HCT116 (cell line): ENCODE results near the gene PACS2. TPM values are rescaled to one million over a fixed set of nuclear protein-coding genes. Genes with fewer than 3 reads are reported as not detected.

Source experiments
- ATAC-seq: fragments of 200-7000 bp; cut with Tn5 transposase; 2 replicates; pipeline ENCODE4 v1.9.1; 2020; ENCODE audit warnings: mild to moderate bottlenecking, moderate library complexity
- BruUV-seq: library from RNA; stranded (reverse); fragments of 400-500 nt; replicated peaks from 2 replicates; lab custom pipeline; 2021; lab: Mats Ljungman, UMichigan
- CTCF ChIA-PET: fragments of 300-600 bp; sonication (Branson Sonifier 250); formaldehyde crosslinking; loops from one replicate; lab custom pipeline; 2021; ENCODE audit warnings: antibody characterized with exemption; lab: Charles Lee
- POLR2A ChIA-PET: fragments of 300-600, 350-600 bp; sonication (Branson Sonifier 250); formaldehyde crosslinking; loops from one replicate; lab custom pipeline; 2021; ENCODE audit warnings: antibody characterized with exemption; lab: Charles Lee
- RAD21 ChIA-PET, 2 experiments: fragments of 300-600 bp; sonication (Branson Sonifier 250); formaldehyde crosslinking; loops; one replicate each; lab custom pipeline; 2023; ENCODE audit warnings: low total read pairs in 2 of 2; ENCODE audit not compliant: uncharacterized antibody in 2 of 2, unreplicated experiment in 2 of 2, low non-redundant PET in 1 of 2; lab: Charles Lee
- DNase-seq: peaks from one replicate; pipeline ENCODE4 v3.0.0-alpha.2; 2010; ENCODE audit warnings: low read depth, low spot score
- H2AFZ ChIP-seq: fragments of 200-600 bp; shearing (Covaris generic), sonication (generic); 2 replicates; pipeline ENCODE4 v1.6.1; 2017; ENCODE audit warnings: low read depth, mixed run types, mixed read lengths, antibody characterized with exemption, low read length; ENCODE audit not compliant: poor library complexity, severe bottlenecking
- H3K27ac ChIP-seq: 2 replicates; pipeline ENCODE4 v1.5.1; 2012; ENCODE audit warnings: low read depth, low read length
- H3K27me3 ChIP-seq: fragments of 200-600 bp; sonication (generic); 2 replicates; pipeline ENCODE4 v1.6.1; 2016; ENCODE audit warnings: mixed run types, low read length, mixed read lengths; ENCODE audit not compliant: insufficient read depth
- H3K36me3 ChIP-seq, 2 experiments: fragments of 200-500 bp in 1 of 2; fragments of 200-600 bp in 1 of 2; sonication (Bioruptor generic) in 1 of 2; sonication (generic) in 1 of 2; 2 replicates each; pipeline versions ENCODE4 v1.5.1 to v1.6.1; 2014 to 2016; ENCODE audit warnings: low read length in 2 of 2, inconsistent platforms in 1 of 2, mixed read lengths in 1 of 2, mixed run types in 1 of 2; ENCODE audit not compliant: insufficient read depth in 2 of 2, control insufficient read depth in 1 of 2
- H3K4me1 ChIP-seq, 2 experiments: fragments of 200-600 bp in 1 of 2; sonication (generic) in 1 of 2; 2 replicates each; pipeline versions ENCODE4 v1.5.1 to v1.6.1; 2012 to 2017; ENCODE audit warnings: low read length in 2 of 2, inconsistent platforms in 1 of 2, mild to moderate bottlenecking in 1 of 2, mixed read lengths in 1 of 2, mixed run types in 1 of 2, moderate library complexity in 1 of 2; ENCODE audit not compliant: insufficient read depth in 2 of 2, control insufficient read depth in 1 of 2
- H3K4me2 ChIP-seq: fragments of 200-600 bp; sonication (generic); 2 replicates; pipeline ENCODE4 v1.6.1; 2017; ENCODE audit warnings: mixed run types, low read length, mixed read lengths
- H3K4me3 ChIP-seq, 2 experiments: fragments of 200-600 bp in 1 of 2; sonication (generic) in 1 of 2; replicated peaks in 1 of 2; 2 replicates each; pipeline ENCODE4 v1.5.1; 2011 to 2016; ENCODE audit warnings: low read length in 2 of 2, control low read depth in 1 of 2, low read depth in 1 of 2, mild to moderate bottlenecking in 1 of 2, mixed read lengths in 1 of 2, mixed run types in 1 of 2
- H3K79me2 ChIP-seq: fragments of 200-600 bp; sonication (generic); 2 replicates; pipeline ENCODE4 v1.6.1; 2017; ENCODE audit warnings: mild to moderate bottlenecking, mixed run types, low read length, moderate library complexity, mixed read lengths; ENCODE audit not compliant: insufficient read depth
- H3K9ac ChIP-seq: fragments of 200-600 bp; sonication (generic); 2 replicates; pipeline ENCODE4 v1.6.1; 2016; ENCODE audit warnings: low read length, mixed read lengths
- H3K9me2 ChIP-seq: fragments of 200-600 bp; sonication (generic), shearing (Covaris generic); 2 replicates; pipeline ENCODE4 v1.6.1; 2017; ENCODE audit warnings: mixed run types, mild to moderate bottlenecking, moderate library complexity; ENCODE audit not compliant: insufficient read depth
- H3K9me3 ChIP-seq, 2 experiments: fragments of 200-500 bp in 1 of 2; fragments of 200-600 bp in 1 of 2; sonication (Bioruptor generic) in 1 of 2; sonication (generic) in 1 of 2; 2 replicates each; pipeline ENCODE4 v1.6.1; 2014 to 2017; ENCODE audit warnings: low read length in 2 of 2, mixed read lengths in 2 of 2, inconsistent platforms in 1 of 2, low read depth in 1 of 2, mild to moderate bottlenecking in 1 of 2, mixed run types in 1 of 2, moderate library complexity in 1 of 2; ENCODE audit not compliant: control insufficient read depth in 1 of 2, insufficient read depth in 1 of 2
- H4K20me1 ChIP-seq: fragments of 200-600 bp; sonication (generic), shearing (Covaris generic); 2 replicates; pipeline ENCODE4 v1.6.1; 2017; ENCODE audit warnings: mixed run types, mild to moderate bottlenecking, moderate library complexity; ENCODE audit not compliant: insufficient read depth
- ATF3 ChIP-seq: IDR thresholded peaks from 2 replicates; pipeline ENCODE4 v1.6.1; 2012
- CEBPB ChIP-seq: IDR thresholded peaks from 2 replicates; pipeline ENCODE4 v1.6.1; 2012; ENCODE audit warnings: low read depth
- EGR1 ChIP-seq: IDR thresholded peaks from 2 replicates; pipeline ENCODE4 v1.6.1; 2012; ENCODE audit warnings: low read depth
- EZH2 ChIP-seq: fragments of 200-600 bp; sonication (generic); IDR thresholded peaks from 2 replicates; pipeline ENCODE4 v1.6.1; 2017; ENCODE audit warnings: antibody characterized with exemption, mixed run types
- MAX ChIP-seq: IDR thresholded peaks from 2 replicates; pipeline ENCODE4 v1.6.1; 2012
- RAD21 ChIP-seq: IDR thresholded peaks from 2 replicates; pipeline ENCODE4 v1.6.1; 2012; ENCODE audit warnings: low read depth, mild to moderate bottlenecking
- SIN3A ChIP-seq: IDR thresholded peaks from 2 replicates; pipeline ENCODE4 v1.6.1; 2012; ENCODE audit warnings: low read depth
- SP1 ChIP-seq: IDR thresholded peaks from 2 replicates; pipeline ENCODE4 v1.6.1; 2012; ENCODE audit warnings: low read depth
- intact Hi-C: fragments of 100-400 bp; cut with micrococcal nuclease; formaldehyde crosslinking; loops from 2 replicates; pipeline ENCODE4 v1.10.0; 2022
- total RNA-seq: library from RNA; stranded (reverse); gene quantifications from one replicate; pipeline ENCODE4 v1.2.1, GENCODE V29; 2021; ENCODE audit not compliant: unreplicated experiment

PACS2 gene
- total RNA-seq, 1 experiment from 2014 or later = 75.5 TPM

- H3K9ac ChIP-seq = no peak overlapping the region
- H3K9me2 ChIP-seq = no peaks in the 10 kb centered on the region
- ChIA-PET CTCF (no interaction called here), POLR2A (no interaction called here), RAD21 (no interaction called here)
- H3K4me1 ChIP-seq = peaks cover 13 to 32% of the 10 kb centered on the region in 2 experiments; a peak in 3 of 4 replicates
- TF ChIP-seq EGR1 (no peak), RAD21 (no peak), ATF3 (no peak), MAX (no peak), SIN3A (no peak), EZH2 (no peak)
- no peak overlapping the region for H2AFZ ChIP-seq
- H3K27me3 ChIP-seq = no peaks in the 10 kb centered on the region
- no peaks in the 10 kb centered on the region for H4K20me1 ChIP-seq
- H3K4me3 ChIP-seq = no peak overlapping the region
- peaks cover 19% of the 10 kb centered on the region for H3K79me2 ChIP-seq
- peaks cover 0 to 8% of the 10 kb centered on the region in 2 experiments; a peak in 1 of 4 replicates for H3K9me3 ChIP-seq
- peaks cover 3 to 19% of the 10 kb centered on the region in 2 experiments; a peak in 3 of 4 replicates for H3K36me3 ChIP-seq
- no peak overlapping the region for H3K27ac ChIP-seq
- no peak overlapping the region for H3K4me2 ChIP-seq
- intact Hi-C loops = no loop called here
- ATAC-seq = no peak
- no peak for DNase-seq
- no TSS peak for BruUV-seq
Measured at GRCh38 chr14:105401699-105402098, 87.2 kb downstream of the PACS2 start.

- ChIA-PET CTCF (no interaction called here), POLR2A (interaction anchor here (0.8 kb wide), 1 partner anchor 117 kb away, joined by 6 read pairs; no protein-coding TSS in a partner anchor), RAD21 (no interaction called here)
- Histone ChIP-seq H4K20me1 (no peaks in the 10 kb centered on the region), H2AFZ (no peak overlapping the region), H3K36me3 (no peaks in the 10 kb centered on the region), H3K4me1 (peaks cover 16% of the 10 kb centered on the region in 2 experiments), H3K9me3 (no peaks in the 10 kb centered on the region), H3K4me3 (no peak overlapping the region), H3K9me2 (no peaks in the 10 kb centered on the region), H3K27me3 (no peaks in the 10 kb centered on the region), H3K27ac (no peak overlapping the region), H3K4me2 (no peak overlapping the region), H3K79me2 (no peaks in the 10 kb centered on the region), H3K9ac (no peak overlapping the region)
- no peak for DNase-seq
- no peak for ATAC-seq
- TF ChIP-seq ATF3 (no peak), SP1 (no peak), CEBPB (no peak)
- intact Hi-C loops = no loop called here
- no TSS peak for BruUV-seq
Measured at GRCh38 chr14:105408592-105408991, 94.0 kb downstream of the PACS2 start.
